SK-N-SH (cell line): Measurements from ENCODE around the gene FAM50B. TPM values are rescaled to one million over a fixed set of nuclear protein-coding genes. Genes with fewer than 3 reads are reported as not detected.

ENCODE experiments used
- CTCF ChIA-PET: fragments of 300-600, 350-600 bp; formaldehyde crosslinking; extraction: SDS; loops from one replicate; lab custom pipeline; 2021; lab: Yijun Ruan, JAX
- POLR2A ChIA-PET: fragments of 350-600 bp; sonication (Branson Sonifier 250); formaldehyde crosslinking; extraction: SDS; loops from one replicate; lab custom pipeline; 2020; ENCODE audit warnings: antibody characterized with exemption, inconsistent platforms; lab: Yijun Ruan, JAX
- DNase-seq: peaks from one replicate; pipeline ENCODE4 v3.0.0; 2012
- H2AFZ ChIP-seq: fragments of 200-600 bp; sonication (generic); 2 replicates; pipeline ENCODE4 v1.8.1; 2016; ENCODE audit warnings: antibody characterized with exemption, mild to moderate bottlenecking, low read depth
- H3F3A ChIP-seq: fragments of 200-600 bp; sonication (generic); replicated peaks from 2 replicates; pipeline ENCODE3; 2016; ENCODE audit warnings: antibody characterized with exemption, mild to moderate bottlenecking; ENCODE audit not compliant: insufficient read depth
- H3K27ac ChIP-seq, 2 experiments: fragments of 200-500 bp in 1 of 2; fragments of 200-600 bp in 1 of 2; sonication (Bioruptor generic) in 1 of 2; sonication (generic), shearing (Covaris generic) in 1 of 2; 2 replicates each; pipeline versions ENCODE4 v1.5.1 to v1.6.1; 2014 to 2016; ENCODE audit warnings: low read depth in 2 of 2, inconsistent platforms in 1 of 2, low read length in 1 of 2, mild to moderate bottlenecking in 1 of 2, mixed read lengths in 1 of 2
- H3K27me3 ChIP-seq: fragments of 200-600 bp; sonication (generic), shearing (Covaris generic); 2 replicates; pipeline ENCODE4 v1.6.1; 2016; ENCODE audit warnings: mixed run types; ENCODE audit not compliant: insufficient read depth
- H3K36me3 ChIP-seq, 2 experiments: fragments of 200-500 bp in 1 of 2; fragments of 200-600 bp in 1 of 2; sonication (Bioruptor generic) in 1 of 2; sonication (generic) in 1 of 2; replicated peaks in 1 of 2; 2 replicates each; pipeline versions ENCODE3 to v1.5.1; 2014 to 2016; ENCODE audit warnings: low read length in 1 of 2, mild to moderate bottlenecking in 1 of 2; ENCODE audit not compliant: insufficient read depth in 2 of 2, control insufficient read depth in 1 of 2
- H3K4me1 ChIP-seq, 2 experiments: fragments of 200-500 bp in 1 of 2; fragments of 200-600 bp in 1 of 2; sonication (Bioruptor generic) in 1 of 2; sonication (generic), shearing (Covaris generic) in 1 of 2; 2 replicates each; pipeline versions ENCODE4 v1.5.1 to v1.6.1; 2014 to 2016; ENCODE audit warnings: low read depth in 1 of 2, low read length in 1 of 2, mixed run types in 1 of 2; ENCODE audit not compliant: insufficient read depth in 2 of 2, control insufficient read depth in 1 of 2
- H3K4me2 ChIP-seq: fragments of 200-600 bp; sonication (generic), shearing (Covaris generic); 2 replicates; pipeline ENCODE4 v1.6.1; 2017; ENCODE audit warnings: mixed run types
- H3K4me3 ChIP-seq, 2 experiments: fragments of 200-500 bp in 1 of 2; fragments of 200-600 bp in 1 of 2; sonication (Bioruptor generic) in 1 of 2; sonication (generic), shearing (Covaris generic) in 1 of 2; 2 replicates each; pipeline versions ENCODE4 v1.5.1 to v1.8.1; 2014 to 2016; ENCODE audit warnings: low read depth in 2 of 2, inconsistent platforms in 1 of 2, low read length in 1 of 2, mild to moderate bottlenecking in 1 of 2, mixed read lengths in 1 of 2, moderate library complexity in 1 of 2
- H3K79me2 ChIP-seq: fragments of 200-600 bp; sonication (generic); 2 replicates; pipeline ENCODE4 v1.8.1; 2017; ENCODE audit warnings: mild to moderate bottlenecking; ENCODE audit not compliant: insufficient read depth
- H3K9ac ChIP-seq: fragments of 200-600 bp; sonication (generic); 2 replicates; pipeline ENCODE4 v1.6.1; 2017; ENCODE audit warnings: mixed run types
- H3K9me2 ChIP-seq: fragments of 200-600 bp; sonication (generic); 2 replicates; pipeline ENCODE4 v1.6.1; 2017; ENCODE audit warnings: mixed run types
- H3K9me3 ChIP-seq: fragments of 200-600 bp; sonication (generic); 2 replicates; pipeline ENCODE4 v1.6.1; 2017; ENCODE audit warnings: mixed run types, mild to moderate bottlenecking, moderate library complexity
- H4K20me1 ChIP-seq: fragments of 200-600 bp; sonication (generic); 2 replicates; pipeline ENCODE4 v1.6.1; 2017; ENCODE audit warnings: mild to moderate bottlenecking, mixed run types; ENCODE audit not compliant: insufficient read depth
- ELF1 ChIP-seq: IDR thresholded peaks from 2 replicates; pipeline ENCODE4 v1.4.0; 2012
- EZH2phosphoT487 ChIP-seq: fragments of 200-600 bp; sonication (generic); IDR thresholded peaks from 2 replicates; pipeline ENCODE4 v1.6.1; 2017; ENCODE audit warnings: low read depth, mixed run types, mild to moderate bottlenecking, antibody characterized with exemption, moderate library complexity, borderline replicate concordance
- FOSL2 ChIP-seq: IDR thresholded peaks from 2 replicates; pipeline ENCODE4 v1.4.0; 2012; ENCODE audit warnings: low read depth, mild to moderate bottlenecking, moderate library complexity, borderline replicate concordance
- FOXM1 ChIP-seq: IDR thresholded peaks from 2 replicates; pipeline ENCODE4 v1.4.0; 2012; ENCODE audit warnings: low read depth, mild to moderate bottlenecking
- JUND ChIP-seq: IDR thresholded peaks from 2 replicates; pipeline ENCODE4 v1.4.0; 2012
- POLR2AphosphoS5 ChIP-seq: IDR thresholded peaks from 2 replicates; pipeline ENCODE4 v1.6.1; 2012; ENCODE audit warnings: low read depth, low read length
- RAD21 ChIP-seq: IDR thresholded peaks from 2 replicates; pipeline ENCODE4 v1.6.1; 2012; ENCODE audit warnings: mild to moderate bottlenecking, low read length
- RXRA ChIP-seq: IDR thresholded peaks from 2 replicates; pipeline ENCODE4 v1.4.0; 2012; ENCODE audit warnings: low read depth, mild to moderate bottlenecking, borderline replicate concordance
- SMC3 ChIP-seq: IDR thresholded peaks from 2 replicates; pipeline ENCODE4 v1.6.1; 2012; ENCODE audit warnings: low read depth, low read length, improper control_type of control experiment
- TEAD4 ChIP-seq: IDR thresholded peaks from 2 replicates; pipeline ENCODE4 v1.4.0; 2012; ENCODE audit warnings: mild to moderate bottlenecking, borderline replicate concordance; ENCODE audit not compliant: insufficient read depth
- YY1 ChIP-seq: IDR thresholded peaks from 2 replicates; pipeline ENCODE4 v1.4.0; 2012; ENCODE audit warnings: low read depth, mild to moderate bottlenecking
- WGBS: methylation state at CpG from one replicate; pipeline ENCODE4 v1.1.6; 2017; ENCODE audit warnings: low lambda C conversion rate; 5-methylcytosine and 5-hydroxymethylcytosine counted together
- polyA plus RNA-seq, 3 experiments: library from polyadenylated mRNA; depleted of rRNA; stranded (reverse); fragments of >200 nt; gene quantifications; 2 replicates each; pipeline ENCODE4 v1.2.3, GENCODE V29; 2012
- TF ChIP-seq, protein P1 (sequence below): IDR thresholded peaks from 2 replicates; pipeline ENCODE4; 2012
- TF ChIP-seq, protein P2 (sequence below): fragments of 150-350 bp; IDR thresholded peaks from 2 replicates; pipeline ENCODE4 v1.6.1; 2017; ENCODE audit warnings: antibody characterized with exemption, low read length, low read depth, borderline replicate concordance
- TF ChIP-seq, protein P3 (sequence below): IDR thresholded peaks from 2 replicates; pipeline ENCODE4 v1.4.0; 2012; ENCODE audit warnings: low read depth, borderline replicate concordance
- TF ChIP-seq, protein P4 (sequence below): fragments of 200-600 bp; sonication (generic); IDR thresholded peaks from 2 replicates; pipeline ENCODE4 v1.6.1; 2017; ENCODE audit warnings: antibody characterized with exemption, mild to moderate bottlenecking, moderate library complexity

Gene FAM50B
- polyA plus RNA-seq, 1 of the 3 experiments (the other 2 are of a cell fraction): 13.8 TPM

DNA sequence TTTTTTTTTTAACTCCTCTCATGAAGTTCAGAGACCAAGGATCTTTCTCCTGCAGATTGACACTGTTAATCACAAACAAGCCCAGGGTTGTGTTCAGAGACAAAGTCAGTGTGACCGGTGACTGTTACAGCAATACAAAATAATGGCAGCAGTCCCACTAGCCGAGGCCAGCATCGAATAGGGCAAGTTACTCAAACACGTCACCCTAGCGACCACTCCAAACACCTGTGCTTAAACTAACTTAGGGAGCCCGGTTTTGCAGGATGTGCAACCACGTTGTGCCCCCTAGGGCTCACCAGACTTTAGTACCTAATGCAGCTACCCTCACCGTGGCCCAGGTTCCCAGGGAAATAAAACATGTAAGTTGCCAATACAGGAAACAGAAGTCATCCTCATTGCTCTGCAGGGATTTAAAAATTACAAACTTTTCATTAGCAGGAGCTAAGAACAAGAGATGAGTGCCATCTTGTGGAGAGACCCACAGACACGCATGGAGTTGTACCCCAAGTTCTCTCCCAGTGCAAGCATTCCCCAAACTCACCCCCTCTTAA, 38.1 kb downstream of the FAM50B start:
- POLR2A ChIA-PET: no interaction called here
- Histone ChIP-seq H2AFZ (no peak overlapping the region), H3K4me2 (no peak overlapping the region), H3K4me1 (peaks cover 0 to 20% of the 10 kb centered on the region in 2 experiments; a peak in 2 of 4 replicates), H3K9ac (no peak overlapping the region), H3K79me2 (no peaks in the 10 kb centered on the region), H4K20me1 (no peaks in the 10 kb centered on the region), H3K27me3 (no peaks in the 10 kb centered on the region), H3K27ac (no peak overlapping the region), H3K9me2 (no peaks in the 10 kb centered on the region), H3K36me3 (no peaks in the 10 kb centered on the region), H3F3A (peaks cover 6% of the 10 kb centered on the region), H3K4me3 (no peak overlapping the region), H3K9me3 (no peaks in the 10 kb centered on the region)
- TF ChIP-seq, protein P1, sequence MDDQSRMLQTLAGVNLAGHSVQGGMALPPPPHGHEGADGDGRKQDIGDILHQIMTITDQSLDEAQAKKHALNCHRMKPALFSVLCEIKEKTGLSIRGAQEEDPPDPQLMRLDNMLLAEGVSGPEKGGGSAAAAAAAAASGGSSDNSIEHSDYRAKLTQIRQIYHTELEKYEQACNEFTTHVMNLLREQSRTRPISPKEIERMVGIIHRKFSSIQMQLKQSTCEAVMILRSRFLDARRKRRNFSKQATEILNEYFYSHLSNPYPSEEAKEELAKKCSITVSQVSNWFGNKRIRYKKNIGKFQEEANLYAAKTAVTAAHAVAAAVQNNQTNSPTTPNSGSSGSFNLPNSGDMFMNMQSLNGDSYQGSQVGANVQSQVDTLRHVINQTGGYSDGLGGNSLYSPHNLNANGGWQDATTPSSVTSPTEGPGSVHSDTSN: no peak
- no peak for TF ChIP-seq FOXM1
- no peak for TF ChIP-seq FOSL2
- TF ChIP-seq, protein P2, sequence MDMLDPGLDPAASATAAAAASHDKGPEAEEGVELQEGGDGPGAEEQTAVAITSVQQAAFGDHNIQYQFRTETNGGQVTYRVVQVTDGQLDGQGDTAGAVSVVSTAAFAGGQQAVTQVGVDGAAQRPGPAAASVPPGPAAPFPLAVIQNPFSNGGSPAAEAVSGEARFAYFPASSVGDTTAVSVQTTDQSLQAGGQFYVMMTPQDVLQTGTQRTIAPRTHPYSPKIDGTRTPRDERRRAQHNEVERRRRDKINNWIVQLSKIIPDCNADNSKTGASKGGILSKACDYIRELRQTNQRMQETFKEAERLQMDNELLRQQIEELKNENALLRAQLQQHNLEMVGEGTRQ: no peak
- TF ChIP-seq RAD21: peak; percentile 60
- no peak for TF ChIP-seq JUND
- TF ChIP-seq ELF1: no peak
- TF ChIP-seq, protein P3, sequence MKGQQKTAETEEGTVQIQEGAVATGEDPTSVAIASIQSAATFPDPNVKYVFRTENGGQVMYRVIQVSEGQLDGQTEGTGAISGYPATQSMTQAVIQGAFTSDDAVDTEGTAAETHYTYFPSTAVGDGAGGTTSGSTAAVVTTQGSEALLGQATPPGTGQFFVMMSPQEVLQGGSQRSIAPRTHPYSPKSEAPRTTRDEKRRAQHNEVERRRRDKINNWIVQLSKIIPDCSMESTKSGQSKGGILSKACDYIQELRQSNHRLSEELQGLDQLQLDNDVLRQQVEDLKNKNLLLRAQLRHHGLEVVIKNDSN: no peak
- TF ChIP-seq, protein P4, sequence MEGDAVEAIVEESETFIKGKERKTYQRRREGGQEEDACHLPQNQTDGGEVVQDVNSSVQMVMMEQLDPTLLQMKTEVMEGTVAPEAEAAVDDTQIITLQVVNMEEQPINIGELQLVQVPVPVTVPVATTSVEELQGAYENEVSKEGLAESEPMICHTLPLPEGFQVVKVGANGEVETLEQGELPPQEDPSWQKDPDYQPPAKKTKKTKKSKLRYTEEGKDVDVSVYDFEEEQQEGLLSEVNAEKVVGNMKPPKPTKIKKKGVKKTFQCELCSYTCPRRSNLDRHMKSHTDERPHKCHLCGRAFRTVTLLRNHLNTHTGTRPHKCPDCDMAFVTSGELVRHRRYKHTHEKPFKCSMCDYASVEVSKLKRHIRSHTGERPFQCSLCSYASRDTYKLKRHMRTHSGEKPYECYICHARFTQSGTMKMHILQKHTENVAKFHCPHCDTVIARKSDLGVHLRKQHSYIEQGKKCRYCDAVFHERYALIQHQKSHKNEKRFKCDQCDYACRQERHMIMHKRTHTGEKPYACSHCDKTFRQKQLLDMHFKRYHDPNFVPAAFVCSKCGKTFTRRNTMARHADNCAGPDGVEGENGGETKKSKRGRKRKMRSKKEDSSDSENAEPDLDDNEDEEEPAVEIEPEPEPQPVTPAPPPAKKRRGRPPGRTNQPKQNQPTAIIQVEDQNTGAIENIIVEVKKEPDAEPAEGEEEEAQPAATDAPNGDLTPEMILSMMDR: peak; percentile 63
- TF ChIP-seq EZH2phosphoT487: no peak
- peak; percentile 59 for TF ChIP-seq SMC3
- no peak for TF ChIP-seq POLR2AphosphoS5
- no peak for TF ChIP-seq YY1
- no peak for TF ChIP-seq TEAD4
- TF ChIP-seq RXRA: no peak
- no peak for DNase-seq
- WGBS: 90% methylated on average over 9 of the region's 9 CpGs
- CTCF ChIA-PET: interaction anchor here (0.8 to 1.5 kb wide), 4 partner anchors 38 to 141 kb away, joined by 3 to 6 read pairs (median 4); no protein-coding TSS in a partner anchor
